ENCODE data around the gene SCN11A. TPM values are rescaled to one million over a fixed set of nuclear protein-coding genes. Genes with fewer than 3 reads are reported as not detected.
"Not testable (repeated sequence)": the region's sequence is repeated elsewhere in the genome, so short reads cannot be mapped to it uniquely, and the experiment has no call there.

The SCN11A gene
- total RNA-seq, 1 experiment from 2014 or later = not detected

GRCh38 chr3:39064646-39065045 lies 12.9 kb upstream of the SCN11A start:
- peaks cover 13% of the 10 kb centered on the region for H3K4me1 Mint-ChIP-seq (ENCODE audit: low read depth, unreplicated experiment)
- DNase-seq = no peak
- H3K27me3 Mint-ChIP-seq (ENCODE audit: insufficient read depth, unreplicated experiment) = no peaks in the 10 kb centered on the region
- no peak overlapping the region for H3K27ac Mint-ChIP-seq (ENCODE audit: unreplicated experiment)
- Histone ChIP-seq H3K36me3 (ENCODE audit: control insufficient read depth, insufficient read depth, low read length) (no peaks in the 10 kb centered on the region), H3K4me3 (ENCODE audit: low read depth, low read length) (no peak overlapping the region), H3K9me3 (no peaks in the 10 kb centered on the region), H3K4me1 (no peaks in the 10 kb centered on the region; the same call in 1 of the 2 replicates), H3K27me3 (replicated peaks; ENCODE audit: control insufficient read depth, insufficient read depth, low read length) (no peaks in the 10 kb centered on the region)
- H3K4me3 Mint-ChIP-seq (ENCODE audit: unreplicated experiment) = no peak overlapping the region
- H3K36me3 Mint-ChIP-seq (ENCODE audit: insufficient read depth, unreplicated experiment) = peaks cover 5% of the 10 kb centered on the region
- ChIA-PET CTCF (no interaction called here), POLR2A (no interaction called here)
- BruUV-seq (replicated peaks) = no TSS peak
- TF ChIP-seq CTCF (IDR thresholded peaks at IDR 0.05; ENCODE audit: insufficient read depth in 1 of 2, low read depth in 1 of 2, low read length in 1 of 2, severe bottlenecking in 1 of 2, unreplicated experiment in 1 of 2) = no peak
- no peaks in the 10 kb centered on the region for H3K9me3 Mint-ChIP-seq (ENCODE audit: unreplicated experiment)
- intact Hi-C loops (cut with micrococcal nuclease; ENCODE audit: unreplicated experiment) = loop anchor here (1.0 kb wide), 2 partner anchors 33 to 43 kb away; no protein-coding TSS in a partner anchor

- no peak for DNase-seq
- CTCF ChIA-PET = no interaction called here
- no peaks in the 10 kb centered on the region for H3K9me3 Mint-ChIP-seq (ENCODE audit: unreplicated experiment)
- intact Hi-C loops (cut with micrococcal nuclease; ENCODE audit: unreplicated experiment) = no loop called here
- H3K27ac Mint-ChIP-seq (ENCODE audit: unreplicated experiment) = no peak overlapping the region
- H3K4me1 ChIP-seq = no peaks in the 10 kb centered on the region; the same call in 1 of the 2 replicates
- H3K36me3 ChIP-seq (ENCODE audit: control insufficient read depth, insufficient read depth, low read length) = no peaks in the 10 kb centered on the region
- H3K36me3 Mint-ChIP-seq (ENCODE audit: insufficient read depth, unreplicated experiment) = peaks cover 5% of the 10 kb centered on the region
- no TSS peak for BruUV-seq (replicated peaks)
- H3K4me3 Mint-ChIP-seq (ENCODE audit: unreplicated experiment) = no peak overlapping the region
- H3K4me3 ChIP-seq (ENCODE audit: low read depth, low read length) = no peak overlapping the region
- H3K9me3 ChIP-seq = no peaks in the 10 kb centered on the region
- no peaks in the 10 kb centered on the region for H3K27me3 Mint-ChIP-seq (ENCODE audit: insufficient read depth, unreplicated experiment)
- H3K27me3 ChIP-seq (replicated peaks; ENCODE audit: control insufficient read depth, insufficient read depth, low read length) = no peaks in the 10 kb centered on the region
- POLR2A ChIA-PET = no interaction called here
- peaks cover 13% of the 10 kb centered on the region for H3K4me1 Mint-ChIP-seq (ENCODE audit: low read depth, unreplicated experiment)
- no peak for TF ChIP-seq CTCF (IDR thresholded peaks at IDR 0.05; ENCODE audit: insufficient read depth in 1 of 2, low read depth in 1 of 2, low read length in 1 of 2, severe bottlenecking in 1 of 2, unreplicated experiment in 1 of 2)
Observed at GRCh38 chr3:39063143-39063542, 11.4 kb upstream of the SCN11A start.

- Mint-ChIP-seq H3K4me3 (ENCODE audit: unreplicated experiment) (no peak overlapping the region), H3K36me3 (ENCODE audit: insufficient read depth, unreplicated experiment) (peaks cover 5% of the 10 kb centered on the region), H3K4me1 (ENCODE audit: low read depth, unreplicated experiment) (peaks cover 13% of the 10 kb centered on the region), H3K9me3 (ENCODE audit: unreplicated experiment) (no peaks in the 10 kb centered on the region), H3K27me3 (ENCODE audit: insufficient read depth, unreplicated experiment) (no peaks in the 10 kb centered on the region), H3K27ac (ENCODE audit: unreplicated experiment) (no peak overlapping the region)
- CTCF ChIA-PET = no interaction called here
- H3K36me3 ChIP-seq (ENCODE audit: control insufficient read depth, insufficient read depth, low read length) = no peaks in the 10 kb centered on the region
- POLR2A ChIA-PET = no interaction called here
- no peaks in the 10 kb centered on the region for H3K27me3 ChIP-seq (replicated peaks; ENCODE audit: control insufficient read depth, insufficient read depth, low read length)
- no peak for TF ChIP-seq CTCF (IDR thresholded peaks at IDR 0.05; ENCODE audit: insufficient read depth in 1 of 2, low read depth in 1 of 2, low read length in 1 of 2, severe bottlenecking in 1 of 2, unreplicated experiment in 1 of 2)
- intact Hi-C loops (cut with micrococcal nuclease; ENCODE audit: unreplicated experiment) = no loop called here
- no TSS peak for BruUV-seq (replicated peaks)
- no peak for DNase-seq
- H3K4me3 ChIP-seq (ENCODE audit: low read depth, low read length) = no peak overlapping the region
- no peaks in the 10 kb centered on the region; the same call in 1 of the 2 replicates for H3K4me1 ChIP-seq
- H3K9me3 ChIP-seq = no peaks in the 10 kb centered on the region
Observed at GRCh38 chr3:39062180-39062579, 10.4 kb upstream of the SCN11A start.

- H3K36me3 ChIP-seq (ENCODE audit: control insufficient read depth, insufficient read depth, low read length); H3K27me3 ChIP-seq (replicated peaks; ENCODE audit: control insufficient read depth, insufficient read depth, low read length); H3K4me1 ChIP-seq; H3K9me3 ChIP-seq; H3K27me3 Mint-ChIP-seq (ENCODE audit: insufficient read depth, unreplicated experiment); H3K9me3 Mint-ChIP-seq (ENCODE audit: unreplicated experiment); intact Hi-C loops (cut with micrococcal nuclease; ENCODE audit: unreplicated experiment); H3K4me3 Mint-ChIP-seq (ENCODE audit: unreplicated experiment); POLR2A ChIA-PET; H3K36me3 Mint-ChIP-seq (ENCODE audit: insufficient read depth, unreplicated experiment); DNase-seq; BruUV-seq (replicated peaks); H3K4me3 ChIP-seq (ENCODE audit: low read depth, low read length); CTCF ChIA-PET; H3K27ac Mint-ChIP-seq (ENCODE audit: unreplicated experiment): not testable (repeated sequence)
- H3K4me1 Mint-ChIP-seq (ENCODE audit: low read depth, unreplicated experiment) = peaks cover 13% of the 10 kb centered on the region
Observed at GRCh38 chr3:39061228-39061627, 9.5 kb upstream of the SCN11A start.
